ENCODE data around the gene HERC4. TPM values are rescaled to one million over a fixed set of nuclear protein-coding genes. Genes with fewer than 3 reads are reported as not detected.
"Not testable (repeated sequence)": the region's sequence is repeated elsewhere in the genome, so short reads cannot be mapped to it uniquely, and the experiment has no call there.

HERC4 gene
- total and polyA plus RNA-seq, 4 donors: 7.3 to 53.2 (median 16.0) TPM

DNA sequence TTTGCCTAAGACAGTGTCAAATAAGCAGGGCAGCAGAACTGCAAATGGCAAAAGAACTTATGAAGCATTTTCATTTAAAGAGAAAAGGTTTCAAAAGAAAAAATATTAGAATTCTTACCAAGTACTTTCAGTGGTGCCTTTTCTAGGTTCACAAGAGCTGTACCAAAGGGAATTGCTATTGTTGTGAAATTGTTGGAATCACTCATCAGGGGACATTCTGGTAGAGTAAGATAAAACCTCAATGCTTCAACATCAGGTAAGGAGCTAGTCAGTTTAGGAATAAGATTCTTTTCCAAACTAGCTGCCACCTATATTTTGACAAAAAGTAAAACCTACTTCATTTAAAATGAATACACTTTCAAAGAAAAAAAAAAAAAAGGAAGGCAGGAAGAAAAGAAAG is 85.0 kb downstream of the HERC4 start:
- DNase-seq (ENCODE audit: low spot score): no peak
- H3K27me3 ChIP-seq (ENCODE audit: control insufficient read depth in 4 of 4, insufficient read depth in 4 of 4, low read length in 3 of 4): no peaks in the 10 kb centered on the region
- H3K9ac ChIP-seq (ENCODE audit: low read depth in 1 of 2, low read length in 2 of 2): no peak overlapping the region
- no peaks in the 10 kb centered on the region for H3K4me1 ChIP-seq (ENCODE audit: control insufficient read depth in 4 of 4, insufficient read depth in 4 of 4, low read length in 3 of 4)
- H3K36me3 ChIP-seq (ENCODE audit: control insufficient read depth in 4 of 4, insufficient read depth in 3 of 4, low read depth in 1 of 4, low read length in 3 of 4): peaks cover 4 to 20% (median 14%) of the 10 kb centered on the region in 4 donors
- TF ChIP-seq HNF4A (conservative IDR thresholded peaks at IDR 0.05) (no peak), HNF4G (IDR thresholded peaks at IDR 0.05) (no peak)
- TF ChIP-seq, protein P1, sequence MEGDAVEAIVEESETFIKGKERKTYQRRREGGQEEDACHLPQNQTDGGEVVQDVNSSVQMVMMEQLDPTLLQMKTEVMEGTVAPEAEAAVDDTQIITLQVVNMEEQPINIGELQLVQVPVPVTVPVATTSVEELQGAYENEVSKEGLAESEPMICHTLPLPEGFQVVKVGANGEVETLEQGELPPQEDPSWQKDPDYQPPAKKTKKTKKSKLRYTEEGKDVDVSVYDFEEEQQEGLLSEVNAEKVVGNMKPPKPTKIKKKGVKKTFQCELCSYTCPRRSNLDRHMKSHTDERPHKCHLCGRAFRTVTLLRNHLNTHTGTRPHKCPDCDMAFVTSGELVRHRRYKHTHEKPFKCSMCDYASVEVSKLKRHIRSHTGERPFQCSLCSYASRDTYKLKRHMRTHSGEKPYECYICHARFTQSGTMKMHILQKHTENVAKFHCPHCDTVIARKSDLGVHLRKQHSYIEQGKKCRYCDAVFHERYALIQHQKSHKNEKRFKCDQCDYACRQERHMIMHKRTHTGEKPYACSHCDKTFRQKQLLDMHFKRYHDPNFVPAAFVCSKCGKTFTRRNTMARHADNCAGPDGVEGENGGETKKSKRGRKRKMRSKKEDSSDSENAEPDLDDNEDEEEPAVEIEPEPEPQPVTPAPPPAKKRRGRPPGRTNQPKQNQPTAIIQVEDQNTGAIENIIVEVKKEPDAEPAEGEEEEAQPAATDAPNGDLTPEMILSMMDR (IDR thresholded peaks at IDR 0.05; ENCODE audit: low read depth, low read length, missing input control): no peak
- H3K27ac ChIP-seq (ENCODE audit: low read depth in 1 of 2, low read length in 2 of 2): no peak overlapping the region
- H3K4me3 ChIP-seq (ENCODE audit: low read depth in 1 of 3, low read length in 3 of 3): no peak overlapping the region
- H3K9me3 ChIP-seq (ENCODE audit: control insufficient read depth in 4 of 4, low read length in 3 of 4): no peaks in the 10 kb centered on the region

- Histone ChIP-seq H3K36me3 (ENCODE audit: control insufficient read depth in 4 of 4, insufficient read depth in 3 of 4, low read depth in 1 of 4, low read length in 3 of 4) (peaks cover 4 to 16% (median 14%) of the 10 kb centered on the region in 4 donors), H3K4me3 (ENCODE audit: low read depth in 1 of 3, low read length in 3 of 3) (no peak overlapping the region), H3K9me3 (ENCODE audit: control insufficient read depth in 4 of 4, low read length in 3 of 4) (no peaks in the 10 kb centered on the region), H3K27ac (ENCODE audit: low read depth in 1 of 2, low read length in 2 of 2) (no peak overlapping the region), H3K27me3 (ENCODE audit: control insufficient read depth in 4 of 4, insufficient read depth in 4 of 4, low read length in 3 of 4) (no peaks in the 10 kb centered on the region), H3K9ac (ENCODE audit: low read depth in 1 of 2, low read length in 2 of 2) (no peak overlapping the region), H3K4me1 (ENCODE audit: control insufficient read depth in 4 of 4, insufficient read depth in 4 of 4, low read length in 3 of 4) (no peaks in the 10 kb centered on the region)
- WGBS: 86% methylated on average over 1 of the region's 1 CpG
- no peak for TF ChIP-seq YY1 (IDR thresholded peaks at IDR 0.05)
- no peak for TF ChIP-seq TAF1 (conservative IDR thresholded peaks at IDR 0.05)
- TF ChIP-seq, protein P2, sequence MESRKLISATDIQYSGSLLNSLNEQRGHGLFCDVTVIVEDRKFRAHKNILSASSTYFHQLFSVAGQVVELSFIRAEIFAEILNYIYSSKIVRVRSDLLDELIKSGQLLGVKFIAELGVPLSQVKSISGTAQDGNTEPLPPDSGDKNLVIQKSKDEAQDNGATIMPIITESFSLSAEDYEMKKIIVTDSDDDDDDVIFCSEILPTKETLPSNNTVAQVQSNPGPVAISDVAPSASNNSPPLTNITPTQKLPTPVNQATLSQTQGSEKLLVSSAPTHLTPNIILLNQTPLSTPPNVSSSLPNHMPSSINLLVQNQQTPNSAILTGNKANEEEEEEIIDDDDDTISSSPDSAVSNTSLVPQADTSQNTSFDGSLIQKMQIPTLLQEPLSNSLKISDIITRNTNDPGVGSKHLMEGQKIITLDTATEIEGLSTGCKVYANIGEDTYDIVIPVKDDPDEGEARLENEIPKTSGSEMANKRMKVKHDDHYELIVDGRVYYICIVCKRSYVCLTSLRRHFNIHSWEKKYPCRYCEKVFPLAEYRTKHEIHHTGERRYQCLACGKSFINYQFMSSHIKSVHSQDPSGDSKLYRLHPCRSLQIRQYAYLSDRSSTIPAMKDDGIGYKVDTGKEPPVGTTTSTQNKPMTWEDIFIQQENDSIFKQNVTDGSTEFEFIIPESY (IDR thresholded peaks at IDR 0.05): no peak
- no peak for TF ChIP-seq JUND (IDR thresholded peaks at IDR 0.05)
- TF ChIP-seq ATF3 (IDR thresholded peaks at IDR 0.05): no peak
- TF ChIP-seq NR2F2 (IDR thresholded peaks at IDR 0.05): no peak
- TF ChIP-seq HNF4G (IDR thresholded peaks at IDR 0.05): no peak
- TF ChIP-seq FOXA1 (IDR thresholded peaks at IDR 0.05): no peak
- no peak for DNase-seq (ENCODE audit: low spot score)
These were observed 86.5 kb downstream of the HERC4 start for GRCh38 chr10:67988606-67989005.

GRCh38 chr10:67982603-67983002 is 92.5 kb downstream of the HERC4 start:
- not testable (repeated sequence) for H3K9me3 ChIP-seq (ENCODE audit: control insufficient read depth in 4 of 4, low read length in 3 of 4); DNase-seq (ENCODE audit: low spot score); H3K27me3 ChIP-seq (ENCODE audit: control insufficient read depth in 4 of 4, insufficient read depth in 4 of 4, low read length in 3 of 4); H3K27ac ChIP-seq (ENCODE audit: low read depth in 1 of 2, low read length in 2 of 2); H3K4me3 ChIP-seq (ENCODE audit: low read depth in 1 of 3, low read length in 3 of 3); H3K9ac ChIP-seq (ENCODE audit: low read depth in 1 of 2, low read length in 2 of 2); H3K4me1 ChIP-seq (ENCODE audit: control insufficient read depth in 4 of 4, insufficient read depth in 4 of 4, low read length in 3 of 4)
- peaks cover 3 to 18% (median 10%) of the 10 kb centered on the region in 4 donors for H3K36me3 ChIP-seq (ENCODE audit: control insufficient read depth in 4 of 4, insufficient read depth in 3 of 4, low read depth in 1 of 4, low read length in 3 of 4)
- 99% methylated on average over 8 of the region's 8 CpGs for WGBS

DNA sequence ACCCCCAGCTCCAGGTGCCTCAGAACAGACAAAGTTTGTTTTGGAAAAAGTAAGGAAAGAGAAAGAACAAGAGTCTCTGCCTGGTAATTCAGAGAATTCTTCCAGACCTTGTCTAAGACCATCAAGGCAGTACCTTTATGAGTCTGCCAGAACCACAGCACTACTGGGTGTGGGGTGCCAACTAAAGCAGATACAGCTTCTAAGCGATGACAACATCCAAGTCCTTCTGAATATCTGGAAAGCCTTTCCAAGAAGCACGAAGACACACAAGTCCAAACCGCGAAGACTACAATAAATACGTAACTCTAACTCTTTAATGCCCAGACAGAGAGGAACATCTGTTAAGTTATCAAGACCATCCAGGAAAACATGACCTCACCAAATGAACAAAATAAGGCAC is 96.3 kb downstream of the HERC4 start:
- no peaks in the 10 kb centered on the region for H3K9me3 ChIP-seq (ENCODE audit: control insufficient read depth in 4 of 4, low read length in 3 of 4)
- H3K27me3 ChIP-seq (ENCODE audit: control insufficient read depth in 4 of 4, insufficient read depth in 4 of 4, low read length in 3 of 4): no peaks in the 10 kb centered on the region
- no peak overlapping the region for H3K27ac ChIP-seq (ENCODE audit: low read depth in 1 of 2, low read length in 2 of 2)
- TF ChIP-seq MAX (IDR thresholded peaks at IDR 0.05): no peak
- H3K9ac ChIP-seq (ENCODE audit: low read depth in 1 of 2, low read length in 2 of 2): no peak overlapping the region
- no peak overlapping the region for H3K4me3 ChIP-seq (ENCODE audit: low read depth in 1 of 3, low read length in 3 of 3)
- no peak for DNase-seq (ENCODE audit: low spot score)
- H3K36me3 ChIP-seq (ENCODE audit: control insufficient read depth in 4 of 4, insufficient read depth in 3 of 4, low read depth in 1 of 4, low read length in 3 of 4): peaks cover 3 to 19% (median 8%) of the 10 kb centered on the region in 4 donors
- WGBS: 96% methylated on average over 5 of the region's 5 CpGs
- peaks cover 3 to 13% (median 8%) of the 10 kb centered on the region in 4 donors for H3K4me1 ChIP-seq (ENCODE audit: control insufficient read depth in 4 of 4, insufficient read depth in 4 of 4, low read length in 3 of 4)
